ENCODE measurements around the gene NTN4.

NTN4 gene

DNA sequence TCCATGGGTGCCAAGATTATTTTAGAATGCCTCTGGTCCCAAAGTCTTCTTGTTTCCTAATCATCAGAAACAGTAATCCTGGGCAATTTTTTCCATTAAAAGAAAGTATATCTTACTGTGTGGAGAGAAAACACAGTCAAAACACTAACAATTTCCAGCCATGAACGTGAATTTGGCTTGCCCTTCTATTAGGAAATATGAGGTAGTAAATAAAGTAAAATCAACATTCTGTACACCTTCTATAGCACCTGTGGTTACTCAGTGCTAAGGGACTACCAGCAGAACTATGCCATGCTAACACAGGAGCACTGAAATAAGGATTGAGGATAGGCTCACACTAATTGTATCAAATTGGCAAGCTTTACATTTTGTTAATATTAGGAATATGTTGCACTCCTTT, 60.1 kb downstream of the NTN4 start:
- TF ChIP-seq, protein P1, sequence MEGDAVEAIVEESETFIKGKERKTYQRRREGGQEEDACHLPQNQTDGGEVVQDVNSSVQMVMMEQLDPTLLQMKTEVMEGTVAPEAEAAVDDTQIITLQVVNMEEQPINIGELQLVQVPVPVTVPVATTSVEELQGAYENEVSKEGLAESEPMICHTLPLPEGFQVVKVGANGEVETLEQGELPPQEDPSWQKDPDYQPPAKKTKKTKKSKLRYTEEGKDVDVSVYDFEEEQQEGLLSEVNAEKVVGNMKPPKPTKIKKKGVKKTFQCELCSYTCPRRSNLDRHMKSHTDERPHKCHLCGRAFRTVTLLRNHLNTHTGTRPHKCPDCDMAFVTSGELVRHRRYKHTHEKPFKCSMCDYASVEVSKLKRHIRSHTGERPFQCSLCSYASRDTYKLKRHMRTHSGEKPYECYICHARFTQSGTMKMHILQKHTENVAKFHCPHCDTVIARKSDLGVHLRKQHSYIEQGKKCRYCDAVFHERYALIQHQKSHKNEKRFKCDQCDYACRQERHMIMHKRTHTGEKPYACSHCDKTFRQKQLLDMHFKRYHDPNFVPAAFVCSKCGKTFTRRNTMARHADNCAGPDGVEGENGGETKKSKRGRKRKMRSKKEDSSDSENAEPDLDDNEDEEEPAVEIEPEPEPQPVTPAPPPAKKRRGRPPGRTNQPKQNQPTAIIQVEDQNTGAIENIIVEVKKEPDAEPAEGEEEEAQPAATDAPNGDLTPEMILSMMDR (conservative IDR thresholded peaks at IDR 0.05) = no peak
- H3K27ac ChIP-seq = no peak overlapping the region

DNA sequence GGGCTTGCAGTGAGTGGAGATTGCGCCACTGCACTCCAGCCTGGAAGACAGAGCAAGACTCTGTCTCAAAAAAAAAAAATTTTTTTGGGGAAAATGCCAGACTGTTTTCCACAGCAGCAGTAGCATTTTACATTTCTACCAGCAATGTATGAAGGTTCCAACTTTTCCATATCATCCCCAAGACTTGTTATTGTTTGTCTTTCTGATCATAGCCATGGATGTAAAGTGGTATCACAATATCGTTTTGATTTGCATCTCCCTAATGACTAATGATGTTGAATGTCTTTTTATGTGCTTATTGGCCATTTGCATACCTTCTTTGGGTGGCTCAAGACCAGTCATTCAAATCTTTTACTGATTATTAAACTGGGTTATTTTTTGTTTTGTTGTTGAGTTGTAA, 63.7 kb downstream of the NTN4 start:
- TF ChIP-seq, protein P1 (conservative IDR thresholded peaks at IDR 0.05) = no peak

DNA sequence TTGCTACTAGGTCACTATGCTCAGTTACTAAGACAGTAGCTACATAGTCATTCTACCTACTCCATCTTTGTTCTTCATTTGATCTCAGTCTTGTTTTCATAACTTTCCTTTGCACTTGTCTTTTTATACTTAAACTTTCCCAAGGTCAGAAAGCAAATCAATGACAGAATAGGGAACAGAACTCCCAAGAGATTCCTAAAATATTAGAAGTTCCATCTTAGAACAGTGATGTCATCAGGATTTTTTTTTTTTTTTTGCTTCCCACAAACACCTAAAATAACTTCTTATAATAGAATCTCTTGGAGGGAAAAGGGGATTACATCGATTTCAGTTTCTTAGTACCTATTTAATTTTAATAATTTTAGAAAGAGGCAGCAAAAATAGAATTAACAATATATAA, 65.8 kb downstream of the NTN4 start:
- H3K27ac ChIP-seq = no peak overlapping the region
- TF ChIP-seq, protein P1 (conservative IDR thresholded peaks at IDR 0.05) = no peak

More for the DNA sequence above, 63.7 kb downstream of the NTN4 start:
- no peak overlapping the region for H3K27ac ChIP-seq

DNA sequence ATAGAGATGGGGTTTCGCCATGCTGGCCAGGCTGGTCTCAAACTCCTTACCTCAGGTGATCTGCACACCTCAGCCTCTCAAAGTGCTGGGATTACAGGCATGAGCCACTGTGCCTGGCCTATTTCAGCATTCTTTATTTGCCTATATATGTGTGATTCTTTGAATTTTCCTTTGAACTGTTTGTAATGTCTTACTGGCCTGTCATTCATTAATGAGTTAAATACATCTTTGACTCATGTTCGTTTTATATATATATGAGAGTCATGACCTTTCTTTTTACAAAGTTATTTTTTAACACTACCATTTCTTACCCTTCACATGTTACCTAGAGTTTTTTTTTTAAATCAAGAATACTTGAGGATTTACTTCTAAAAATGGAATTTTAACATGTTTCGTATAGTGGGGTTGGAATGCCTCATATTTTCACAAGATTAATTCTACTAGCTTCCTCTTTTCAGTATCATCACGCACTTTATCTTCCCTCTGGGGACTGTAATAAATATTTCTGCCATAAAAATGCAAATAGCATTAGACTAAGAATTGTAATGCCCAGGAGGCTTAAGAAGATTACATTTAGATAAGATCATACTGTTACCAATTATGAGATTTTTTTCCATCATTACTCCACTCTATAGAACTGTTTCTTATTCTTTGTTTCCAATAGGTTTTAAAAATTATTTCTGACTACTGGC, 66.7 kb downstream of the NTN4 start:
- TF ChIP-seq, protein P1 (conservative IDR thresholded peaks at IDR 0.05) = no peak
- H3K27ac ChIP-seq = no peak overlapping the region

DNA sequence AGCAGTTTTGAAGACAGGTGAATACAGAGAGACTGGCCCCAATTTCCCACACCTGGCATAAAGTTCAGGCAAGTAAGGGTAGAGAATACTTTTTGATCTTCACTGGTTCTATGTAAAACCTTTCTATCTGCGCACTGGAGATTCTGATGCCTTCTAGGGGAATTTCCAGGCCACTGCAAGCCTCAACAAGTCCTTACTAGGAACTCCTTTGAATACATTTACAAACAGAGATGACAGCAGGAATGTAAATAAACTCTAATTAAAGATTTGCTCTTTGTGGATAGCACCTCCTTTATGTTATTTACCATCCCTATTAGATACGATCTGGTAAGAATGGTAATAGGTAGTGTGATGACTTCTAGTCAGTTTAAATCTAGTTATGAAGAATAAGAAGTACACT, 69.2 kb downstream of the NTN4 start:
- peak overlapping the region; percentile 36; the same call in 1 of the 2 replicates for H3K27ac ChIP-seq
- TF ChIP-seq, protein P1 (conservative IDR thresholded peaks at IDR 0.05) = peak; percentile 71

DNA sequence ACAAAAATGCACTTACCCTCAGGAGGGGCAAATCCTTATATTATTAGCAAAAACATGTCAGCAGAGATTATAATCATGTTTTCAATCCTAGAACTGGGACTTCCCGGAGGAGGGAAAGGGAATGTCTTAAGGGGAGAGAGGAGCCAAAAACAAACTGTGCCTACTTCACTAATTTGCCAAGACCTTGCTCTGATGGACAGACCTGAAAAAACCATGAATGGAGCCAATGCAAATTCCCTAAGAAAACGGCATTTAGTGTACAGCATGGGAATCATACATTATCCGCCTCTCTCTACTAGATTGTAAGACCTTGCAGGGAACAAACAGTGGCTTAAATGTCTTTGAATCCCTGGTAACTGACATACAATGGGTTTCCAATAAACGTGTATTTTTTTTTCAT, 70.4 kb downstream of the NTN4 start:
- H3K27ac ChIP-seq = no peak overlapping the region; the same call in 1 of the 2 replicates
- TF ChIP-seq, protein P1 (conservative IDR thresholded peaks at IDR 0.05) = no peak

DNA sequence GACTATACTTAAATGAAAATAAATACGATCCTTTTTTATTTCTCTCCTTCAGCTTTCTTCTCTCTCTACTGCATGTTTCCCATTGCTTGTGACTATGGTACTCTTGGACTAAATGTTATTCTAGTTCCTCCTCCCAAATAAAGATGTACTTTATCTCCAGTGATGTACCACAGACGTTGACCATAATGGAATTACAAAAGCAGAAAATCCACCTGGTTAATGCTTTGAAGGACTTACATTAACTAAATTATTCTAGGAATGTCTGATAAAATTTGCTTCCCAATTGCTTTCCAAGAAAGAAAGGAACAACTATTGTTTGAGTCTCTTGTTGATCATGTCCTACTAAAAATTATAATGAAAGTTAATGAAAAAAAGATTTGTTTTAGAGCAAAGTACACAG, 71.8 kb downstream of the NTN4 start:
- TF ChIP-seq, protein P1 (conservative IDR thresholded peaks at IDR 0.05) = no peak
- peak overlapping the region; percentile 78 for H3K27ac ChIP-seq
